NCI-H446 treated with DMSO at 0.1 percent for 48 hours (cell line): ENCODE data around the gene FAM177A1.
"Not testable (repeated sequence)": the region's sequence is repeated elsewhere in the genome, so short reads cannot be mapped to it uniquely, and the experiment has no call there.

Experiments used
- DNase-seq: peaks from one replicate; lab custom pipeline; 2025; lab: John Stamatoyannopoulos, UW

FAM177A1 gene

GRCh38 chr14:35061113-35061791, 15.2 kb downstream of the FAM177A1 start:
- not testable (repeated sequence) for DNase-seq

GRCh38 chr14:35065731-35066130, 19.7 kb downstream of the FAM177A1 start:
- not testable (repeated sequence) for DNase-seq

- DNase-seq: no peak
Observed at GRCh38 chr14:35068238-35069012, 22.4 kb downstream of the FAM177A1 start.

- DNase-seq: no peak
Observed at GRCh38 chr14:35072226-35072625, 26.2 kb downstream of the FAM177A1 start.

GRCh38 chr14:35073486-35073885, 27.4 kb downstream of the FAM177A1 start:
- DNase-seq: no peak

- DNase-seq: no peak
Observed at GRCh38 chr14:35078082-35078481, 32.0 kb downstream of the FAM177A1 start.

- no peak for DNase-seq
Observed at GRCh38 chr14:35079742-35080141, 33.7 kb downstream of the FAM177A1 start.

- DNase-seq: no peak
Observed at GRCh38 chr14:35083530-35084150, 37.6 kb downstream of the FAM177A1 start.

- DNase-seq: no peak
Observed at GRCh38 chr14:35085441-35085840, 39.4 kb downstream of the FAM177A1 start.

- DNase-seq: no peak
Observed at GRCh38 chr14:35088514-35088913, 42.4 kb downstream of the FAM177A1 start.

- not testable (repeated sequence) for DNase-seq
Observed at GRCh38 chr14:35094645-35095044, 48.6 kb downstream of the FAM177A1 start.

GRCh38 chr14:35107866-35108265, 61.8 kb downstream of the FAM177A1 start:
- no peak for DNase-seq

GRCh38 chr14:35112641-35113040, 66.6 kb downstream of the FAM177A1 start:
- DNase-seq: no peak

- no peak for DNase-seq
Observed at GRCh38 chr14:35113308-35113950, 67.4 kb downstream of the FAM177A1 start.

- no peak for DNase-seq
Observed at GRCh38 chr14:35114036-35114435, 68.0 kb downstream of the FAM177A1 start.

- no peak for DNase-seq
Observed at GRCh38 chr14:35116242-35116641, 70.2 kb downstream of the FAM177A1 start.

GRCh38 chr14:35117112-35117511, 71.0 kb downstream of the FAM177A1 start:
- DNase-seq: no peak

- DNase-seq: no peak
Observed at GRCh38 chr14:35121026-35121886, 75.2 kb downstream of the FAM177A1 start.

- peak; percentile 92 for DNase-seq
Observed at GRCh38 chr14:35121887-35122695, 76.0 kb downstream of the FAM177A1 start, which contains the start of the genes PPP2R3C and PRORP. TSS of gene PPP2R3C (minus strand) at chr14:35121990. CDS start at chr14:35121959, 31 bp downstream. TSS of gene PRORP (plus strand) at chr14:35122552. CDS start at chr14:35123246, 694 bp downstream.

GRCh38 chr14:35122696-35123387, 76.8 kb downstream of the FAM177A1 start:
- no peak for DNase-seq
